Right lobe of liver (tissue), 4 donors: ENCODE results near the gene CLEC18A.

Experiments used
- POLR2A ChIP-seq: fragments of 450-650 bp; IDR thresholded peaks from one replicate; pipeline ENCODE4 v1.6.1; 2017; ENCODE audit warnings: antibody characterized with exemption, mild to moderate bottlenecking
- TF ChIP-seq, protein P1 (sequence below), 4 donors: fragments of 200-600 bp in 3 of 4; fragments of 450-650 bp in 1 of 4; IDR thresholded peaks; one replicate each; pipeline versions ENCODE4 v1.5.1 to v1.8.0; 2016 to 2022; ENCODE audit warnings: antibody characterized with exemption in 4 of 4, mild to moderate bottlenecking in 2 of 4
- donor health status: DM: no; HTN: no; CAD: no.
- donor health status: DM: no; HTN: no; CAD: no.
- donor health status: DM: no; HTN: yes; CAD: no.

DNA sequence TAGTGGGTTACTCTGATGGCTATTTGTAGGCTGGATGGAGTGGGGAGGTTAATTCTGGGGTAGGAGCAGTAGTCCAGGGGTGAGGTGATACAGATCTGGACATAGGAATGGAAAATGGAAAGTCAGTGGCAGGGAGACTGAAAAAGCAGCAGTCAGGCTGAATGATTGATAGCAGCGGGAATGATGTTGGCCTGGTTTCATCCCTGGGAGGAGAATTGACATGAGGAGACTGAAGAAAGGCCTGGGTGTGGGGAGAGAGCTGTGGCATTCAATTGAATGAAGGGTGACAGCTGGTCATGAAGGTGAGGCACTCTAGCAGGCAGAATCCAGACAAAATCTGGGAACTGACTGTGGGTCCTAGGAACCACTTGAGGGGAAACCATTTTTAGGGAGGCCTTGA, 34.7 kb upstream of the CLEC18A start:
- TF ChIP-seq, protein P1, sequence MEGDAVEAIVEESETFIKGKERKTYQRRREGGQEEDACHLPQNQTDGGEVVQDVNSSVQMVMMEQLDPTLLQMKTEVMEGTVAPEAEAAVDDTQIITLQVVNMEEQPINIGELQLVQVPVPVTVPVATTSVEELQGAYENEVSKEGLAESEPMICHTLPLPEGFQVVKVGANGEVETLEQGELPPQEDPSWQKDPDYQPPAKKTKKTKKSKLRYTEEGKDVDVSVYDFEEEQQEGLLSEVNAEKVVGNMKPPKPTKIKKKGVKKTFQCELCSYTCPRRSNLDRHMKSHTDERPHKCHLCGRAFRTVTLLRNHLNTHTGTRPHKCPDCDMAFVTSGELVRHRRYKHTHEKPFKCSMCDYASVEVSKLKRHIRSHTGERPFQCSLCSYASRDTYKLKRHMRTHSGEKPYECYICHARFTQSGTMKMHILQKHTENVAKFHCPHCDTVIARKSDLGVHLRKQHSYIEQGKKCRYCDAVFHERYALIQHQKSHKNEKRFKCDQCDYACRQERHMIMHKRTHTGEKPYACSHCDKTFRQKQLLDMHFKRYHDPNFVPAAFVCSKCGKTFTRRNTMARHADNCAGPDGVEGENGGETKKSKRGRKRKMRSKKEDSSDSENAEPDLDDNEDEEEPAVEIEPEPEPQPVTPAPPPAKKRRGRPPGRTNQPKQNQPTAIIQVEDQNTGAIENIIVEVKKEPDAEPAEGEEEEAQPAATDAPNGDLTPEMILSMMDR (IDR thresholded peaks at IDR 0.05), result no peak
- TF ChIP-seq POLR2A, result no peak
